Erythroblast (primary cell): Measurements from ENCODE around the gene SCTR.

Experiments used
- GATA1 ChIP-seq: IDR thresholded peaks from 2 replicates; pipeline ENCODE4 v1.6.1; 2011; ENCODE audit warnings: low read depth, mild to moderate bottlenecking, control low read depth, low read length, moderate library complexity
- POLR2A ChIP-seq: IDR thresholded peaks from 2 replicates; pipeline ENCODE4 v1.6.1; 2011; ENCODE audit warnings: mild to moderate bottlenecking, low read length

GRCh38 chr2:119477113-119477505 lies 47.2 kb downstream of the SCTR start:
- no peak for TF ChIP-seq POLR2A
- TF ChIP-seq GATA1: no peak
